Measurements from ENCODE around the gene ANKRD22.

ANKRD22 gene

DNA sequence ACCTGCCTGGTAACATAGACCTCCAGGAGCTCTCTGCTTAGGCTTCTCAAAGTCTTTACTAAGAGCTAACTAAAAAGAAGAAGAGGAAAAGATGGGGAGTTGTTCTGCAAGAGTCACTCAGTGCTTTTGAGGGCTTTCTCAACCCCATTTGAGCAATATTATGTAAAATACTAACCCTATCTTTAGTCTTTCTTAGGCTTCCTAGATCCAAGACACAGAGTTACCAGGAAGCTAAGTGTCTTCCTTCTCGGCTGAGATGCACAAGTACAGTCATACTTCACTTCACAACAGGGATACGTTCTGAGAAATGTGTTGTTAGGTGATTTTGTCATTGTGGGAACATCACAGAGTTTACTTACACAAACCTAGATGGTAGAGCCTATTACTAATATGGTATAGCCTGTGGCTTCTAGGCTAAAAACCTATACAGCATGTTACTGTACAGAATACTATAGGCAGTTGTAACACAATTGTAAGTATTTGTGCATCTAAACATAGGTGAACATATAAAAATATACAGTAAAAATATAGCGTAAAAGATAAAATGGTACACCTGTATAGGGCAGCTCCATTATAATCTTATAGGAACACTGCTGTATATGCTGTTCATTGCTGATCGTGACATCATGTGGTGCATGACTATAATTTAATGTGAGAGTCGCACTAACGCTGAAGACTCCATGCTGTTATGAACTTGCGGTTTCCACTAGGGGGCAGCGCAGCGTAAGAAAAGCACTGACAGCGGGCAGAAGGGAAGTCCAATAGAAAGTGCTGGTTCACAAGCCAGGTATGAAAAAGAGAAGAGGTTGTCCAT is 16.3 kb downstream of the ANKRD22 start:
- peak; percentile 83 for DNase-seq (ENCODE audit: low read depth)

GRCh38 chr10:88833723-88834122 is 17.9 kb downstream of the ANKRD22 start:
- no peak for DNase-seq (ENCODE audit: low read depth)

GRCh38 chr10:88833156-88833555 is 18.5 kb downstream of the ANKRD22 start:
- no peak for DNase-seq (ENCODE audit: low read depth)

- DNase-seq (ENCODE audit: low read depth): no peak
These were observed 19.3 kb downstream of the ANKRD22 start for GRCh38 chr10:88832376-88832775.

DNA sequence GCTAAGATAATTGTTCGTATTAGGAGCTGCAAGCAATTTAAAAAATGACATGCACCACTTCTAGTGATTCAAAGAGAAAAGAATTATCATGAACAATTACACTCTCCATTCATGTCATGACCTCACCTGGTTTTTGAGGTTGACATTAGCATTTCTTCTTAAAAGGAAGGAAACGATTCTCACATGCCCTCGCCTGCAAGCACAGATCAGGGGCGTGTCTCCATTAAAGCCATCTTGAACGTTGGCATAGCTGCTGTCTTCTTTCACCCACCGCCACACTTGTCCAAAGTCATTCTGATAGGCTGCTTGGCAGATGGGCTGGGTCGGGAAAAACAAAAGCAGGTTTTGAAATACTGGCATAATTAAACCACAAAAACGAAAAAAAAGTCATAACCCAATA is 19.9 kb downstream of the ANKRD22 start:
- no peak for DNase-seq (ENCODE audit: low read depth)

DNA sequence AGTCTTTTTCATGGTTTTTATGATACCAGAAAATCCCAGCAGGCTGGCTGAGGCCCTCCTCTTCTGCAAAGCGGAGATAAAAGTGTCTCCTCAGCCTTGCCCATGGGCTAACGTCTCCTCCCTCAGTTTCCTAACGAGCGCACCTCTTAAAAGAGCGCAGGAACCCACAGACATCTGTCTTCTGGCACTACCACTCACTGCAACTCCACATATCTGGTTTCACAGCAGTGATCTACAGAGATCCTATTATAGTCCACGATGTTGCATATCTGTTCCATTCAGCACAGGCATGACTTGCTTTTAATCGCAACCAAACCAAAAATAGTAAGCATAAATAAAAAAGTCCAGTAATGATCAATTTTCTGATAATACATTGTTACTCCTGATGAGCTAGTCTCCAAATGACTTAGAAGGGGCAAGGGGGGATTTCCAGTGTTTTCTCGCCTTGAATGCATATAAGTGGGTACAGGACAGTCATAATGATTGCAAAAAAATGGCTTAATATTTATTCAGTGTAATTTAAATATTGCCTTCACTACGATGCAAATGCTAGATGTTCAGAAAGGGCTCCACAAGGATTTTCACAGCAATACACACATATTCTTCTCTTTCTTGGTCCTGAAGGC is 20.9 kb downstream of the ANKRD22 start:
- DNase-seq (ENCODE audit: low read depth): no peak

- DNase-seq (ENCODE audit: low read depth): no peak
These were observed 23.3 kb downstream of the ANKRD22 start for GRCh38 chr10:88828310-88828709.

GRCh38 chr10:88827671-88828070 is 24.0 kb downstream of the ANKRD22 start:
- no peak for DNase-seq (ENCODE audit: low read depth)

DNA sequence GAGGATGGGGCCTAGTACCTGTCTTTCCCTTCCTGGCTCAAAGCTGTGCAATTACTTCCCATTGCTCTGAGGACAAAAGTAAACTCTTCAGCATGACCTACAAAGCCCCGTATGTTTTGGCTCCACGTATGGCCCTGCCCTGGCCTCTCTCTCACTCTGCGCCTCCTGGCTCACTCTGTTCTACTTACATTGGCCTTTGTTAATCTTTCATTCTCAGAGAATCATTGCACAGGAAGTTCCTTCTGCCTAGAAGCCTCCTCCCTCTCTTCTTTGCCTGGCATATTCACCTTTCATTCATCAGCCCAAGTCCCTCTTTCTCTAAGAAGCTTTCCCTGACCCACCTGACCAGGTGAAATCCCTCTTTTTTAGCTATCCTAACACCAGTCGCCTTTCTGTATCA is 25.3 kb downstream of the ANKRD22 start:
- DNase-seq (ENCODE audit: low read depth): no peak

DNA sequence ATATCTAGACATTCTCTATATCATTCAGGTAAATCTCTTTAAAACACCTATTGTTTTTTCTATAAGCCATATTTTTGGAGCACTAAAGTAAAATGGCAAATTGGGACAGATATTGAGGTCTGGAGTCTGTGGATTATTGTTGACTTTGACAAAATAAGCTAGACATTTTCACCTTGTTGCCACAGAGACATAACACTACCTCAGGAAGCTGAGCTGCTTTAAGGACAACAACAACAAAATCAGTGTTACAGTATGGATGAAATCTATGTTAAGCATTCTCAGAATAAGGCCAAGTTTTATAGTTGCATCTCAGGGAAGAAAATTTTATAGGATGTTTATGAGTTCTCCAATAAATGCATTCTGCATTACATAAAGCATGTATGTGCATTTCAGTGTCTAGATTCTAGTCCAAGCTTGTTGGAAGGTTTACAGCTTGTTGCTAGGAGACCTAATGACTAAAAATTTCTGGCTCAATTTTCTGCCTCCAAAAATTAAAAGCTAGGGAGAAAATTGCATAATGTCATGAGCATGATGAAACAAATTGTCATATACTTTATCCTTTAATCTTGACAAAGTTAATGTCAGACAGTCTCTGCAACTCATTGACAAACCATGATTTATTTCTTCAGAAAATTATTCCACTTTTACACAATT is 30.8 kb downstream of the ANKRD22 start:
- no peak for DNase-seq (ENCODE audit: low read depth)

DNA sequence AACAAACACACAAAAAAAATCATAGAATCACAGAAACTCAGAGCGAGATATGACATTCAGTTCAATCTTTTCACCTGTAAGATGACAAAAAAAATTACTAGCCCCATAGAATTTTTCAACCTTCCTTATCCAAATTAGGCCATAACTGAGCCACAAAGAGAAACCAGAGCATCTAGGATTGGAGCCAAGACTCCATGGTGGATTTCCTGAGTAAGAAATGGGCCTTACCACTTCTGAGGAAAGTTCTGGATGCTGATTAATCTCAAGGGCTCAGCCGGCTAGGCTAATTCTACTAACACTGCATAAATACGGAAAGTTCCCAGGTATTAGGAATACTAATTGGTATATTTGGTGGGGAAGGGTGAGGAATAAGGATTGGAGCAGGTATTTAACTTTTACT is 32.4 kb downstream of the ANKRD22 start:
- DNase-seq (ENCODE audit: low read depth): no peak

DNA sequence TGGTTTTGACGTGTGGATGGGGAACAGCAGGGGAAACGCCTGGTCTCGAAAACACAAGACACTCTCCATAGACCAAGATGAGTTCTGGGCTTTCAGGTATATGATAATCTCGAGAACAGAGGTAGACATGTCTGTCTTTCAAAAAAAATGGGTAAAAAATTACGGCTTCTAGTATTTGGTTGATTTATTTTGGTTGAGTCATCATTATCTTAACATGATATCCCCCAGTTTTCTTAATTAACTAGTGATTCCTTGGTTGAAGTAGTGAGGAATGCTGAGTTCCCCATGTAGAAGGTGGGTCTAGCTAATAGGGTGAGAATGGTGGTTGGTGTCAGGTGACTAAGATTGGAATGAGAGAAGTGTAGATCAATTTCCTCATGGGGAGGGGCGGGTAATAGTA is 38.4 kb downstream of the ANKRD22 start:
- no peak for DNase-seq (ENCODE audit: low read depth)

DNA sequence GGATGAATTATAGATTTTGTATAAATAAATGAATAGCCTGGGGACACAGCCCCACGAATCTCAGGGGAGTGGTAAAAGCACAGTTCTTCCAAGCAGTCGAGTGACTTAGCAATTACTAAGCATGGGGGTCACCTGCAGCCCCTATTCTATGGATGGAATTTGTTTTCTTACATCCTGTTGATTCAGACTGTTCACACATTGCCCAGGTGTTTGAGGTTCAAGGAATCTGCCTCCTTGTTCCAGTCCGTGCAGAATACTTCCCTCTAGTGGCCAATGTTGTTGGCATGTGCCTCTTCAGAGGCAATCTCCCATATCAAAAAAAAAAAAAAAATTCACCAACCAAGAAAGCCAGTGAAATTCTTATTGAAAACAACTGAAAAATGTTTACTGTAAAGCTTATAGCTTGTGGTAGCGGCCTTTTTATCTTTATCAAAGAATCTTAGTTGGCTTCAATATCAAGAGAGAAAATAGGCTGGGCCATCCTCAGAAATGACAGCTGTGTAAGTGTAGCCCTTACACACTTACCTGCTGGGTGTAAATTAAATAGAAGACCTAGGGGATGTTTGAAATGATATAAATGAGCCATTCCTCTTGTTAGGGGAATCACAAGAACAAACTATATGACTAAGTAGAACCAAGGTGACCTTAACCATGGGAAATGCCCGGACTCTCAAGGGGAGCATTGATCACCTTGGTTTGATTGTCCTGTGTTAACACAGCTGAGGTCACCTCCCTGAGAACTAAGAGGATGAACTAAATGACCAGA is 41.3 kb downstream of the ANKRD22 start:
- peak; percentile 16 for DNase-seq (ENCODE audit: low read depth)

- DNase-seq (ENCODE audit: low read depth): no peak
These were observed 42.0 kb downstream of the ANKRD22 start for GRCh38 chr10:88809621-88810020.

GRCh38 chr10:88805924-88806323 is 45.7 kb downstream of the ANKRD22 start:
- DNase-seq (ENCODE audit: low read depth): no peak

DNA sequence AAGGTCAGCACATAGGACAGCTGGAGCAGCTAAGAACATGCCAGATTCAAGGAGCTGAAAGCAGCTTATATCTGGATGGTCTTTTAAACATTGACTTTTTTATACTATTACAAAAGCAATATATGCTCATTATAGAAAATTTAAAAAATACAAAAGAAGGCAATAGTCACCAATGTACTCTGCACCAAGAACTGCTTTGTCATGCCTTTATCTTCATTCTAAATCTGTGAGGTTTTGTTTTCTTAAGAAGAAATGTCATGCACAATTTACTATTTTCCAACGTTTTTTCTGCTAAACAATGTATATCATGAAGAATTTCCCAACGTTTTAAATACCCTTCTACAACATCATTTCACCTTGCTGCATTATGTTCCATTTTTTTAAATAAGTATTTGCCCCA is 46.3 kb downstream of the ANKRD22 start:
- DNase-seq (ENCODE audit: low read depth): no peak

GRCh38 chr10:88804083-88804812 is 47.4 kb downstream of the ANKRD22 start:
- DNase-seq (ENCODE audit: low read depth): no peak

DNA sequence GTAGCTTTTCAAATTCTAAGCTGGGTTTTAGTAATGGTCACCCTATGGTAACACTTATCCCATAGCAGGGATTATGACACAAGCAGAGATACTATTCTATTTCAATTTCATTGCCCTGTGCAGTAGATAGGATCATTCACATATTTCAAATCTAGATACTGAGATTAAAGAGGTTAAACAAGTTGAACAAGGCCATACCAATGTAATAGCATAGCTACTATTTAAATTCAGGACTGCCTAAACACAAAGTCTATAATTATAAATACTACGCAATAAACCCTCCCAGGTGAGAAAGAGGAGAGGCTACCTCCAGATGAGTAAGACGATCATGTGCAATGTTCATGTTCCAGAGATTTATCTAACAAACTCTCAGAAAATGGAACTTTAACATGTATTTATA is 48.0 kb downstream of the ANKRD22 start:
- DNase-seq (ENCODE audit: low read depth): no peak

- DNase-seq (ENCODE audit: low read depth): no peak
These were observed 48.9 kb downstream of the ANKRD22 start, which contains the start of gene LIPM for GRCh38 chr10:88802523-88803285. Gene LIPM, plus strand, starts transcription at chr10:88802730. Its CDS starts 167 bp downstream, at chr10:88802897.

- DNase-seq (ENCODE audit: low read depth): peak; percentile 19
These were observed 51.2 kb downstream of the ANKRD22 start for GRCh38 chr10:88800152-88801125.

Data from activated T-cell treated with anti-CD3 and anti-CD28 coated beads for 24 hours (primary cell).